ENCODE results near the gene CXCL11. TPM values are rescaled to one million over a fixed set of nuclear protein-coding genes. Genes with fewer than 3 reads are reported as not detected.

The CXCL11 gene
- 0.05 and 0.09 TPM in 2 replicates for polyA plus RNA-seq (2011; rRNA removed)
- not detected in 2 replicates for polyA minus RNA-seq (2011; rRNA and poly(A)+ RNA removed)

GRCh38 chr4:76035799-76036380 is at the start of gene CXCL11:
Gene CXCL11 (minus strand): TSS chr4:76036070. CDS start chr4:76035987, 83 bp downstream.
- H3K9me3 ChIP-seq (ENCODE audit: control insufficient read depth, insufficient read depth, low read length) = no peaks in the 10 kb centered on the region
- H3K27ac ChIP-seq (ENCODE audit: low read depth, low read length) = no peak within 1 kb of the TSS
- H3K27me3 ChIP-seq (ENCODE audit: control insufficient read depth, insufficient read depth, low read length) = no peaks in the 10 kb centered on the region
- no peak for TF ChIP-seq CTCF (IDR thresholded peaks at IDR 0.05; ENCODE audit: low read depth, low read length)
- POLR2A ChIA-PET = interaction anchor here (0.5 kb wide), 1 partner anchor 67 kb away, joined by 4 read pairs; no protein-coding TSS in a partner anchor
- no peak for DNase-seq (ENCODE audit: low read depth, low spot score)
- CTCF ChIA-PET = interaction anchor here (2.5 kb wide), 1 partner anchor 40 kb away, joined by 8 read pairs; no protein-coding TSS in a partner anchor
- H3K4me3 ChIP-seq (ENCODE audit: low read depth, low read length) = no peak within 1 kb of the TSS

- no peak overlapping the region for H3K27ac ChIP-seq (ENCODE audit: low read depth, low read length)
- no peaks in the 10 kb centered on the region for H3K9me3 ChIP-seq (ENCODE audit: control insufficient read depth, insufficient read depth, low read length)
- CTCF ChIA-PET = interaction anchor here (0.5 to 2.3 kb wide), 2 partner anchors 75 to 89 kb away, joined by 3 to 20 read pairs; no protein-coding TSS in a partner anchor
- no peak overlapping the region for H3K4me3 ChIP-seq (ENCODE audit: low read depth, low read length)
- DNase-seq (ENCODE audit: low read depth, low spot score) = no peak
- POLR2A ChIA-PET = no interaction called here
- TF ChIP-seq CTCF (IDR thresholded peaks at IDR 0.05; ENCODE audit: low read depth, low read length) = no peak
- peaks cover 17% of the 10 kb centered on the region for H3K27me3 ChIP-seq (ENCODE audit: control insufficient read depth, insufficient read depth, low read length)
These were observed 48.7 kb upstream of the CXCL11 start for GRCh38 chr4:76084542-76084941.

GRCh38 chr4:76083386-76083988 is 47.6 kb upstream of the CXCL11 start:
- no peak overlapping the region for H3K4me3 ChIP-seq (ENCODE audit: low read depth, low read length)
- no peaks in the 10 kb centered on the region for H3K9me3 ChIP-seq (ENCODE audit: control insufficient read depth, insufficient read depth, low read length)
- POLR2A ChIA-PET = no interaction called here
- no peak for TF ChIP-seq CTCF (IDR thresholded peaks at IDR 0.05; ENCODE audit: low read depth, low read length)
- CTCF ChIA-PET = interaction anchor here (0.7 to 2.3 kb wide), 2 partner anchors 17 to 88 kb away, joined by 13 to 20 read pairs; no protein-coding TSS in a partner anchor
- peaks cover 19% of the 10 kb centered on the region for H3K27me3 ChIP-seq (ENCODE audit: control insufficient read depth, insufficient read depth, low read length)
- DNase-seq (ENCODE audit: low read depth, low spot score) = no peak
- H3K27ac ChIP-seq (ENCODE audit: low read depth, low read length) = no peak overlapping the region

- Histone ChIP-seq H3K9me3 (ENCODE audit: control insufficient read depth, insufficient read depth, low read length) (no peaks in the 10 kb centered on the region), H3K4me3 (ENCODE audit: low read depth, low read length) (no peak overlapping the region), H3K27ac (ENCODE audit: low read depth, low read length) (no peak overlapping the region), H3K27me3 (ENCODE audit: control insufficient read depth, insufficient read depth, low read length) (peaks cover 11% of the 10 kb centered on the region)
- DNase-seq (ENCODE audit: low read depth, low spot score) = no peak
- ChIA-PET POLR2A (no interaction called here), CTCF (interaction anchor here (0.6 to 1.5 kb wide), 3 partner anchors 9 to 182 kb away, joined by 3 to 8 read pairs (median 7); no protein-coding TSS in a partner anchor)
- no peak for TF ChIP-seq CTCF (IDR thresholded peaks at IDR 0.05; ENCODE audit: low read depth, low read length)
These were observed 42.3 kb upstream of the CXCL11 start for GRCh38 chr4:76078033-76078613.

Data from AG04450 (cell line).